ENCODE results near the gene CR1L. TPM values are rescaled to one million over a fixed set of nuclear protein-coding genes. Genes with fewer than 3 reads are reported as not detected.
"Not testable (repeated sequence)": the region's sequence is repeated elsewhere in the genome, so short reads cannot be mapped to it uniquely, and the experiment has no call there.

Gene CR1L
- total RNA-seq, 1 experiment from 2014 or later, result not detected

DNA sequence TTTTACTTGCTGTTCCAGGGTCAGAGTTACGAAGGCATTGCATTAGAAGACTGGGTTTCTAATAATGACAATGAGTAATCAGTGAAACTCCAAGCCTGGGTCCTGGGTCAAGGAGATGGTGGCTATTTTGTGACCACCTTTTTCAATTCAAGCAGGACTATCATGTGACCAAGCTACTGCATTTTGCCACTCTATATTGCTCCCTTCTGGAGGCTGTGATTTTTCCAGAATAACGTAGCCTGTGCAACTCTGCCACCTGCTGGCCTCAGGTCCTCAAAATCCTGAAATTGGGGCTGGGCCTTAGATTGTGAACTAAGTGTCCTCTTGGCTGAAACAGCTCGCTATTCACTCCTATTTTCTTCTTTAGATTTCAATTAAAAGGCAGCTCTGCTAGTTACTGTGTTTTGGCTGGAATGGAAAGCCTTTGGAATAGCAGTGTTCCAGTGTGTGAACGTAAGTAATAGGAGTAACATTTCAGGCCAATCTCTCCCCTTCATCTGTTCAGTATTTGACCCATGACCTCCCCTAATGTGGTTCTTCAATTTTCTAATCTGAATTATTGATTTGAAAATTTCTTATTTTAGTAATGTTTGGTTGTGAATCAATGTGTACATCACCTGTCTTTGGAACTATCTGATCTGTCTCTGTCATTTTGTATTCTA is 54.0 kb downstream of the CR1L start:
- DNase-seq (peak; percentile 93), ATAC-seq (peak; percentile 96)
- POLR2A ChIA-PET (ENCODE audit: unreplicated experiment), result no interaction called here

DNA sequence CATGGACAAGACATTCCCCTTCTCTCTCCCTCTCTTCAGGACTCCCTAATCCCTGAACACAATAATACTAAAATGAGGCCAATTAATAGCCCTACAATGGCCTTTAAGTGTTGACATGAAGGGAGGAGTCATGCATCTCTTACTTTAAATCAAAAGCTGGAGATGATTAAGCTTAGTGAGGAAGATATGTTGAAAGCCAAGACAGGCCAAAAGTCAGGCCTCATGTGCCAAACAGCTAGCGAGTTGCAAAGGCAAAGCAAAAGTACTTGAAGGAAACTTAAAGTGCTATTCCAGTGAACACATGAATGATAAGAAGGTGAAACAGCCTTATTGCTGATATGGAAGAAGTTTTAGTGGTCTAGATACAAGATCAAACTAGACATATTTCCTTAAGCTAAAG is 57.4 kb downstream of the CR1L start:
- intact Hi-C loops (cut with micrococcal nuclease), result no loop called here
- H3F3A ChIP-seq (ENCODE audit: low read length, unreplicated experiment), result no peaks in the 10 kb centered on the region
- H3K9ac ChIP-seq (ENCODE audit: low read length), result no peak overlapping the region
- H3K4me3 ChIP-seq (ENCODE audit: low read length), result no peak overlapping the region
- no TSS peak for BruUV-seq (replicated peaks)
- H3K4me1 ChIP-seq (ENCODE audit: insufficient read depth, low read length), result peaks cover 3% of the 10 kb centered on the region
- H3K79me2 ChIP-seq (ENCODE audit: low read length), result no peaks in the 10 kb centered on the region
- H2AFZ ChIP-seq (ENCODE audit: low read length), result no peak overlapping the region
- no peaks in the 10 kb centered on the region for H3K36me3 ChIP-seq (ENCODE audit: low read depth, low read length)
- no peaks in the 10 kb centered on the region for H3K27me3 ChIP-seq (ENCODE audit: low read length)
- ChIA-PET POLR2A (ENCODE audit: unreplicated experiment) (no interaction called here), CTCF (no interaction called here)
- no peaks in the 10 kb centered on the region for H3K9me3 ChIP-seq (ENCODE audit: low read length)
- no peak for ATAC-seq
- H3K27ac ChIP-seq (ENCODE audit: low read length), result no peak overlapping the region
- no peak overlapping the region for H3K4me2 ChIP-seq (ENCODE audit: low read length)
- H3K9me2 ChIP-seq (replicated peaks; ENCODE audit: low read length), result no peaks in the 10 kb centered on the region
- no peak for DNase-seq
- no peaks in the 10 kb centered on the region for H4K20me1 ChIP-seq (ENCODE audit: low read length)
- TF ChIP-seq EZH2 (IDR thresholded peaks at IDR 0.05; ENCODE audit: low read length, unreplicated experiment), result no peak
- TF ChIP-seq, protein P1, sequence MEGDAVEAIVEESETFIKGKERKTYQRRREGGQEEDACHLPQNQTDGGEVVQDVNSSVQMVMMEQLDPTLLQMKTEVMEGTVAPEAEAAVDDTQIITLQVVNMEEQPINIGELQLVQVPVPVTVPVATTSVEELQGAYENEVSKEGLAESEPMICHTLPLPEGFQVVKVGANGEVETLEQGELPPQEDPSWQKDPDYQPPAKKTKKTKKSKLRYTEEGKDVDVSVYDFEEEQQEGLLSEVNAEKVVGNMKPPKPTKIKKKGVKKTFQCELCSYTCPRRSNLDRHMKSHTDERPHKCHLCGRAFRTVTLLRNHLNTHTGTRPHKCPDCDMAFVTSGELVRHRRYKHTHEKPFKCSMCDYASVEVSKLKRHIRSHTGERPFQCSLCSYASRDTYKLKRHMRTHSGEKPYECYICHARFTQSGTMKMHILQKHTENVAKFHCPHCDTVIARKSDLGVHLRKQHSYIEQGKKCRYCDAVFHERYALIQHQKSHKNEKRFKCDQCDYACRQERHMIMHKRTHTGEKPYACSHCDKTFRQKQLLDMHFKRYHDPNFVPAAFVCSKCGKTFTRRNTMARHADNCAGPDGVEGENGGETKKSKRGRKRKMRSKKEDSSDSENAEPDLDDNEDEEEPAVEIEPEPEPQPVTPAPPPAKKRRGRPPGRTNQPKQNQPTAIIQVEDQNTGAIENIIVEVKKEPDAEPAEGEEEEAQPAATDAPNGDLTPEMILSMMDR (conservative IDR thresholded peaks at IDR 0.05; ENCODE audit: low read depth, low read length), result no peak
- TF ChIP-seq EZH2phosphoT487 (IDR thresholded peaks at IDR 0.05; ENCODE audit: borderline replicate concordance, low read length), result no peak

More for the DNA sequence above, 54.0 kb downstream of the CR1L start:
- BruUV-seq (replicated peaks), result no TSS peak
- H2AFZ ChIP-seq (ENCODE audit: low read length), result peak overlapping the region; percentile 51; the same call in 1 of the 2 replicates
- H3K27ac ChIP-seq (ENCODE audit: low read length), result no peak overlapping the region
- TF ChIP-seq EZH2 (IDR thresholded peaks at IDR 0.05; ENCODE audit: low read length, unreplicated experiment), result no peak
- TF ChIP-seq, protein P1 (conservative IDR thresholded peaks at IDR 0.05; ENCODE audit: low read depth, low read length), result peak; percentile 96
- H3K9me2 ChIP-seq (replicated peaks; ENCODE audit: low read length), result no peaks in the 10 kb centered on the region
- no peaks in the 10 kb centered on the region for H3K4me1 ChIP-seq (ENCODE audit: insufficient read depth, low read length)
- no peak overlapping the region for H3K4me3 ChIP-seq (ENCODE audit: low read length)
- no peaks in the 10 kb centered on the region for H3K27me3 ChIP-seq (ENCODE audit: low read length)
- H4K20me1 ChIP-seq (ENCODE audit: low read length), result no peaks in the 10 kb centered on the region
- no peak overlapping the region for H3K9ac ChIP-seq (ENCODE audit: low read length)
- intact Hi-C loops (cut with micrococcal nuclease), result loop anchor here (1.0 to 2.0 kb wide), 4 partner anchors 18 to 98 kb away; no protein-coding TSS in a partner anchor
- CTCF ChIA-PET, result interaction anchor here (0.5 to 1.4 kb wide), 9 partner anchors 23 to 1568 kb away, joined by 3 to 12 read pairs (median 5); no protein-coding TSS in a partner anchor
- no peak overlapping the region for H3K4me2 ChIP-seq (ENCODE audit: low read length)
- H3K36me3 ChIP-seq (ENCODE audit: low read depth, low read length), result no peaks in the 10 kb centered on the region
- no peaks in the 10 kb centered on the region for H3K9me3 ChIP-seq (ENCODE audit: low read length)
- no peaks in the 10 kb centered on the region for H3K79me2 ChIP-seq (ENCODE audit: low read length)
- no peaks in the 10 kb centered on the region for H3F3A ChIP-seq (ENCODE audit: low read length, unreplicated experiment)

DNA sequence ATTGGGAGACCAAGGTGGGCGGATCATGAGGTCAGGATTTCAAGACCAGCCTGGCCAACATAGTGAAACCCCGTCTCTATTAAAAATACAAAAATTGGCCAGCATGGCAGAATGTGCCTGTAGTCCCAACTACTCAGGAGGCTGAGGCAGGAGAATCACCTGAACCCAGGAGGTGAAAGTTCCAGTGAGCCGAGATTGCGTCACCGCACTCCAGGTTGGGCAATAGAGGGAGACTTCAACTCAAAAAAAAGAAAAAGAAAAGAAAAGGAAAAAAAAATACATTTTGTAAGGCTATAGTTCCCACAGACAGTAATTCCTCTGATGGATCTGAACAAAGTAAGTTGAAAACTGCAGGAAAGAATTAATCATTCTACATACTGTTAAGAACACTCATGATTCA is 58.8 kb downstream of the CR1L start:
- no peak overlapping the region for H3K4me3 ChIP-seq (ENCODE audit: low read length)
- ATAC-seq, result no peak
- no peaks in the 10 kb centered on the region for H3K9me2 ChIP-seq (replicated peaks; ENCODE audit: low read length)
- H3K4me1 ChIP-seq (ENCODE audit: insufficient read depth, low read length), result peaks cover 17% of the 10 kb centered on the region
- TF ChIP-seq EZH2phosphoT487 (IDR thresholded peaks at IDR 0.05; ENCODE audit: borderline replicate concordance, low read length) (no peak), EZH2 (IDR thresholded peaks at IDR 0.05; ENCODE audit: low read length, unreplicated experiment) (no peak)
- TF ChIP-seq, protein P1 (conservative IDR thresholded peaks at IDR 0.05; ENCODE audit: low read depth, low read length), result no peak
- no peaks in the 10 kb centered on the region for H3K9me3 ChIP-seq (ENCODE audit: low read length)
- no peak overlapping the region for H2AFZ ChIP-seq (ENCODE audit: low read length)
- intact Hi-C loops (cut with micrococcal nuclease), result no loop called here
- BruUV-seq (replicated peaks), result no TSS peak
- no peak overlapping the region for H3K27ac ChIP-seq (ENCODE audit: low read length)
- no peak overlapping the region for H3K9ac ChIP-seq (ENCODE audit: low read length)
- ChIA-PET POLR2A (ENCODE audit: unreplicated experiment) (no interaction called here), CTCF (no interaction called here)
- H4K20me1 ChIP-seq (ENCODE audit: low read length), result no peaks in the 10 kb centered on the region
- DNase-seq, result no peak
- no peaks in the 10 kb centered on the region for H3K36me3 ChIP-seq (ENCODE audit: low read depth, low read length)
- no peaks in the 10 kb centered on the region for H3F3A ChIP-seq (ENCODE audit: low read length, unreplicated experiment)
- H3K4me2 ChIP-seq (ENCODE audit: low read length), result no peak overlapping the region
- no peaks in the 10 kb centered on the region for H3K27me3 ChIP-seq (ENCODE audit: low read length)
- H3K79me2 ChIP-seq (ENCODE audit: low read length), result no peaks in the 10 kb centered on the region

DNA sequence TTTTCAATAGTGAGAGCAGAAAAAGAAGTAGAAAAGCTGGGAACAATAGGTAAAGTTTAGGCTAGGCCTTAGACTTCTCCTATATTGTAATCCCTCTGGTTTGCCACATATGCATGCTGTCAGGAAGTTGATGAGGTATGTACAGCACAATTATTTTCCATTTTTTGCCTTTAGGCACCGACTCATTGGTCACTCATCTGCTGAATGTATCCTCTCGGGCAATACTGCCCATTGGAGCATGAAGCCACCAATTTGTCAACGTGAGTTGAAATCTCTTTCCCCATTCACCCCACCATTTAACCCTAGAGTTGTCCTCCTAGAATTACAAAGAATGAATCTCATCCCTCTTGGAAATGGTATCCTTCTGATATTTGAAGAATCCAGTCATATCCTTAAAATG is 63.1 kb downstream of the CR1L start:
- CTCF ChIA-PET; H3K27me3 ChIP-seq (ENCODE audit: low read length); H3K9ac ChIP-seq (ENCODE audit: low read length); H3K9me3 ChIP-seq (ENCODE audit: low read length); intact Hi-C loops (cut with micrococcal nuclease); H3K36me3 ChIP-seq (ENCODE audit: low read depth, low read length); H3K4me3 ChIP-seq (ENCODE audit: low read length); POLR2A ChIA-PET (ENCODE audit: unreplicated experiment); BruUV-seq (replicated peaks); H3F3A ChIP-seq (ENCODE audit: low read length, unreplicated experiment); H3K9me2 ChIP-seq (replicated peaks; ENCODE audit: low read length); H3K79me2 ChIP-seq (ENCODE audit: low read length); H4K20me1 ChIP-seq (ENCODE audit: low read length): not testable (repeated sequence)
- ATAC-seq (peak; percentile 62), DNase-seq (peak; percentile 83)
- H3K4me1 ChIP-seq (ENCODE audit: insufficient read depth, low read length), result peaks cover 25% of the 10 kb centered on the region
- peak overlapping the region; percentile 59 for H3K27ac ChIP-seq (ENCODE audit: low read length)
- H3K4me2 ChIP-seq (ENCODE audit: low read length), result peak overlapping the region; percentile 1; the same call in 1 of the 2 replicates
- peak overlapping the region; percentile 21 for H2AFZ ChIP-seq (ENCODE audit: low read length)

Measured in PC-3 (cell line).